Activated CD4-positive, CD25-positive, alpha-beta regulatory T cell treated with anti-CD3 and anti-CD28 coated beads, Interleukin-2, amount 50 U/mL, for 16 hours (primary cell): ENCODE measurements around the gene ITPK1.

ENCODE experiments used
- DNase-seq: peaks from one replicate; pipeline ENCODE4 v3.0.0-alpha.2; 2020; ENCODE audit warnings: low read depth, low spot score

Gene ITPK1

GRCh38 chr14:92990456-92991430 lies 125.0 kb downstream of the ITPK1 start:
- DNase-seq = no peak

GRCh38 chr14:92988786-92989755 lies 126.7 kb downstream of the ITPK1 start:
- no peak for DNase-seq

GRCh38 chr14:92987713-92988510 lies 127.8 kb downstream of the ITPK1 start:
- DNase-seq = no peak

GRCh38 chr14:92987148-92987570 lies 128.6 kb downstream of the ITPK1 start:
- DNase-seq = no peak

- DNase-seq = no peak
Measured at GRCh38 chr14:92986254-92987147, 129.2 kb downstream of the ITPK1 start.

GRCh38 chr14:92985521-92985920 lies 130.2 kb downstream of the ITPK1 start:
- no peak for DNase-seq

GRCh38 chr14:92984896-92985295 lies 130.8 kb downstream of the ITPK1 start:
- no peak for DNase-seq

GRCh38 chr14:92984082-92984788 lies 131.5 kb downstream of the ITPK1 start:
- DNase-seq = no peak

GRCh38 chr14:92982956-92983355 lies 132.8 kb downstream of the ITPK1 start:
- DNase-seq = no peak

- DNase-seq = no peak
Measured at GRCh38 chr14:92981726-92982125, 134.0 kb downstream of the ITPK1 start.

- no peak for DNase-seq
Measured at GRCh38 chr14:92980866-92981265, 134.9 kb downstream of the ITPK1 start.

GRCh38 chr14:92978229-92979021 lies 137.3 kb downstream of the ITPK1 start:
- no peak for DNase-seq

- DNase-seq = no peak
Measured at GRCh38 chr14:92976268-92976667, 139.5 kb downstream of the ITPK1 start.

- DNase-seq = no peak
Measured at GRCh38 chr14:92974541-92975345, 141.0 kb downstream of the ITPK1 start.

GRCh38 chr14:92973798-92974372 lies 141.8 kb downstream of the ITPK1 start:
- DNase-seq = no peak

- DNase-seq = no peak
Measured at GRCh38 chr14:92973261-92973797, 142.4 kb downstream of the ITPK1 start.

- DNase-seq = no peak
Measured at GRCh38 chr14:92971601-92972180, 144.0 kb downstream of the ITPK1 start.
